HG03575 (cell line): ENCODE data around the gene DIO1.

Experiments used
- ATAC-seq: cut with Tn5 transposase; IDR thresholded peaks from one replicate; pipeline ENCODE4 v1.9.1; 2021; ENCODE audit not compliant: unreplicated experiment, insufficient number of reproducible peaks, low FRiP score; ENCODE audit errors: extremely low read depth

The DIO1 gene

DNA sequence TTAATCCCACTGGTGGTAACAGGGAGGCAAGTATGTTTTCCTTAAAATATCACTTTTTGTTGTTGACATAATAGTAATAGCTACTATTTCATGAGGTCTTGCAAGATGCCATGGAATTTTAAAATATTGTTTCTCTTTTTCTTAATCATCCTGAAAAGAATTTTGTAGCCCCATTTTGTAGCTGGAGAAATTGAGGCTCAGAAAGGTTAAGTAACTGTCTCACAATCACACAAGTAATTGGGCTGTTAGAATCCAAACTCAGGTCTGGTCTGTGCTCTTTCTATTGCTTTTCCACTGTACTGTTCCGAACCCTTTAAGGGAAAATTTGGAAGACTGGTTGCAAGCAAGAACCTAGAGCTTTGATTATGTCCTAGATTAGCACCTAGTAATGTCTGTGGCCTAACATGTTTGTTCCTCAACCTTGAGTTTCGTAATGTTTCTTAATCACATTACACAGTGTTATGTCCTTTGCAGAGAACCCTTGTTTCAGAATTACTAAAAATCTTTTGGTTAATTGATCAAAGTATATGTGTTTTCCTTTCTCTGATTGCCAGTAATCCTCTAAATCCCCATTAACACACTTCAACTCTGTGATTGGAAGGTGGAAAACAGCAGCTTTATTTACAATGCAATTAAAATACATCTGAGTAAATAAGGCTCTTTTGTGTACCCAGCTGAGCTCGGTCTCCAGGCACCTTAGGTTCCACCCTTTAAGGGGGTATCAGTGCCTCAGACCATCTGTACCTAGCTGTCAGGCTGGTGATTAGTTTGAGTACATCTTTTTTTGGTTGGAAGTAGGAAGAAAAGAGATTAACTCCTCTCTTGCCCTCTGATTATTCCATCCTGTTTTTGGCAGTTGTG lies 62.6 kb downstream of the DIO1 start:
- ATAC-seq: no peak

DNA sequence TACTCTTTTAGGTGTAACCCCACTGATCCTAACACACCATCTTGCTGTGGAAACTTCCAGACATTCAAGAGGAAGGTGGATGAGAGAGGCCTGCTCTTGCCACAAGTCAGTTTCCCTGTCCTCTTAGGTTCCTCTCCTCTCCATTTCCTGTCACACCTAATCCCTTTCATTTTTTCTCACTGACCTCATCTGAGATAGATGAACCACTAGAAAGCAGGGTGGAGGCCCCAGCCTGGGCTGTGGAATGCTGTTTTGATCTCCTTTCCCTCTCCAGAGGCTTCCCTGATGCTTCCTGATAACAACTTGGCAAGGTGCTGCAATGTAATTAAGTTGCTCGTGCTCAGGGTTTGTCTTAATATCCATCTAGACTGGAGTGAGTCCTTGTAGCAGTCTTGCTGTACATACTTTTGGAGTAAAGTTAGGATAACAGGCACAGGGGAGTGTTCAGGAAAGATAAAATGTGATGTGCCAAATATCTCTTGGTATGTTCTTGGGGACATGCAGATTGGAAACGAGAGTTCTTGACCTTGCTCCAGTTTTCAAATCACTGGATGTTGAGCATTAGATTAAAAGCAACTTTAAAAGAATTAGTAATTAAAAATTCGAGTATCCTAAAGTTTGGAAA lies 63.3 kb downstream of the DIO1 start:
- ATAC-seq: no peak

DNA sequence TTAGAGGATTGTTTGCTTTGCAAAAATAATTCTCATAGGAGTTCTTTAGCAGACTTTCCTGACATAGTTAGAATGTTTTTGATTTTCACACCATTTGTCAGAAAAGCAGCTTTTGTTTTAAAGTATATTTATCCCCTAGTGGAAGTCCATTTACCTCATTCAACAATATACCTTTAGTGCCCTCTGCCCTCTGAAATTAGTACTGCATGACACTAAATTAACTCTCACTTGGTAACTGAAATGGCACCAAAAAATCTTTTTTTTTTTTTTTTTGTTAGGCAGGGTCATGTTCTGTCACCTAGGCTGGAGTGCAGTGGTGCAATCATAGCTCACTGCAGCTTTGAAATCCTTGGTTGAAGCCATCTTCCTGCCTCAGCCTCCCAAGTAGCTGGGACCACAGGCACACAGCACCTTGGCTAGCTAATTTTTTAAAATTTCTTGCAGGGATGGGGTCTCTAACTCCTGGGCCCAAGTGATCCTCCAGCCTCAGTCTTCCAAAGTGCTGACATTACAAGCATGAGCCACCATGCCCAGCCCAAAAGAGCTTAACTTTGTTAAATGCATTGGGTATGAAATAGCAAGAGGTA lies 65.8 kb downstream of the DIO1 start:
- no peak for ATAC-seq
